B cell (primary cell): ENCODE data around the gene DENND10. TPM values are rescaled to one million over a fixed set of nuclear protein-coding genes. Genes with fewer than 3 reads are reported as not detected.

ENCODE experiments used
- ATAC-seq: fragments of 200-7000 bp; cut with Tn5 transposase; one replicate; pipeline ENCODE4 v1.10.0; 2021; ENCODE audit warnings: low read depth, mild to moderate bottlenecking, moderate number of reproducible peaks, moderate library complexity
- CTCF ChIA-PET: fragments of 350-600 bp; sonication (Branson Sonifier 250); formaldehyde crosslinking; loops from one replicate; lab custom pipeline; 2021; ENCODE audit warnings: antibody characterized with exemption, inconsistent platforms; lab: Charles Lee
- POLR2A ChIA-PET: fragments of 350-600 bp; sonication (Branson Sonifier 250); formaldehyde crosslinking; loops from one replicate; lab custom pipeline; 2021; ENCODE audit warnings: antibody characterized with exemption; lab: Charles Lee
- DNase-seq: peaks from one replicate; pipeline ENCODE4 v3.0.0; 2013
- H2AFZ ChIP-seq: 2 replicates; pipeline ENCODE4 v1.6.1; 2012; ENCODE audit warnings: mild to moderate bottlenecking, low read depth, low read length; ENCODE audit not compliant: insufficient read depth, poor library complexity, severe bottlenecking
- H3K27ac ChIP-seq, 2 donors: 1 replicate in 1 of 2; 2 replicates in 1 of 2; pipeline ENCODE4 v1.5.1; 2012 to 2013; ENCODE audit warnings: low read length in 2 of 2, mild to moderate bottlenecking in 2 of 2, moderate library complexity in 1 of 2
- H3K27me3 ChIP-seq, 4 experiments: fragments of 200-600 bp in 1 of 4; sonication (generic) in 1 of 4; replicated peaks in 1 of 4; 1 replicate in 2 of 4; 2 replicates in 2 of 4; pipeline versions ENCODE4 v1.6.1 to v1.7.0; 2013 to 2016; ENCODE audit warnings: low read length in 3 of 4, mild to moderate bottlenecking in 2 of 4, mixed read lengths in 1 of 4, moderate library complexity in 1 of 4; ENCODE audit not compliant: insufficient read depth in 4 of 4, control insufficient read depth in 3 of 4; ENCODE audit errors: control extremely low read depth in 1 of 4
- H3K36me3 ChIP-seq, 2 experiments: replicated peaks in 1 of 2; 1 replicate in 1 of 2; 2 replicates in 1 of 2; pipeline versions ENCODE4 v1.6.1 to v1.7.1; 2013; ENCODE audit warnings: low read length in 1 of 2; ENCODE audit not compliant: insufficient read depth in 2 of 2, control insufficient read depth in 1 of 2; ENCODE audit errors: control extremely low read depth in 1 of 2, extremely low read depth in 1 of 2
- H3K4me1 ChIP-seq, 2 donors: fragments of 200-600 bp in 1 of 2; sonication (generic) in 1 of 2; 1 replicate in 1 of 2; 2 replicates in 1 of 2; pipeline versions ENCODE4 v1.5.1 to v1.6.1; 2013 to 2017; ENCODE audit warnings: low read length in 2 of 2; ENCODE audit not compliant: control insufficient read depth in 2 of 2, insufficient read depth in 2 of 2
- H3K4me2 ChIP-seq: replicated peaks from 2 replicates; pipeline ENCODE3; 2012; ENCODE audit warnings: mild to moderate bottlenecking, low read depth, low read length; ENCODE audit not compliant: poor library complexity, severe bottlenecking
- H3K4me3 ChIP-seq, 5 experiments: fragments of 200-600 bp in 1 of 5; sonication (generic) in 1 of 5; 1 replicate in 3 of 5; 2 replicates in 2 of 5; pipeline versions ENCODE4 v1.5.1 to v1.7.0; 2011 to 2016; ENCODE audit warnings: low read length in 4 of 5, mild to moderate bottlenecking in 4 of 5, low read depth in 2 of 5, control low read depth in 1 of 5, moderate library complexity in 1 of 5; ENCODE audit not compliant: insufficient read depth in 1 of 5; ENCODE audit errors: control extremely low read depth in 1 of 5, extremely low read depth in 1 of 5
- H3K79me2 ChIP-seq: fragments of 200-600 bp; sonication (generic); one replicate; pipeline ENCODE4 v1.6.0; 2016; ENCODE audit warnings: low read length; ENCODE audit not compliant: control insufficient read depth, insufficient read depth
- H3K9ac ChIP-seq: fragments of 200-600 bp; sonication (generic); 2 replicates; pipeline ENCODE4 v1.6.1; 2017; ENCODE audit warnings: mild to moderate bottlenecking, low read length, moderate library complexity
- H3K9me3 ChIP-seq, 3 donors: one replicate each; pipeline versions ENCODE4 v1.6.1 to v1.7.1; 2013; ENCODE audit warnings: low read length in 2 of 3; ENCODE audit not compliant: control insufficient read depth in 2 of 3, insufficient read depth in 1 of 3; ENCODE audit errors: control extremely low read depth in 1 of 3
- H4K20me1 ChIP-seq: 2 replicates; pipeline ENCODE4 v1.6.0; 2012; ENCODE audit warnings: mild to moderate bottlenecking, low read length; ENCODE audit not compliant: insufficient read depth, control insufficient read depth, poor library complexity, severe bottlenecking
- H3K27ac Mint-ChIP-seq: one replicate; pipeline ENCODE4 v1.8.0; 2021; ENCODE audit warnings: mixed read lengths
- H3K27me3 Mint-ChIP-seq: one replicate; pipeline ENCODE4 v1.8.0; 2021; ENCODE audit warnings: mixed read lengths
- H3K4me1 Mint-ChIP-seq: one replicate; pipeline ENCODE4 v1.8.0; 2021; ENCODE audit warnings: mixed read lengths
- H3K4me3 Mint-ChIP-seq: one replicate; pipeline ENCODE4 v1.8.0; 2021; ENCODE audit warnings: mixed read lengths
- H3K9me3 Mint-ChIP-seq: one replicate; pipeline ENCODE4 v1.8.0; 2022; ENCODE audit warnings: mixed read lengths; ENCODE audit not compliant: insufficient read depth
- CTCF ChIP-seq: fragments of 200-600 bp; IDR thresholded peaks from one replicate; pipeline ENCODE4 v1.8.0; 2022; ENCODE audit warnings: antibody characterized with exemption, mild to moderate bottlenecking
- EZH2 ChIP-seq: IDR thresholded peaks from 2 replicates; pipeline ENCODE4 v1.6.1; 2012; ENCODE audit warnings: borderline replicate concordance, low read depth, mild to moderate bottlenecking, moderate library complexity, low read length; ENCODE audit not compliant: insufficient read depth, poor library complexity, severe bottlenecking
- WGBS: methylation state at CpG from one replicate; pipeline ENCODE4 v1.1.5; 2013; ENCODE audit warnings: missing lambda C conversion rate; ENCODE audit not compliant: insufficient coverage; 5-methylcytosine and 5-hydroxymethylcytosine counted together
- intact Hi-C: fragments of 100-400 bp; cut with micrococcal nuclease; formaldehyde crosslinking; loops from one replicate; pipeline ENCODE4 v1.10.0; 2022
- polyA plus RNA-seq: library from polyadenylated mRNA; depleted of rRNA; stranded (reverse); fragments of >200 nt; gene quantifications from 2 replicates; pipeline ENCODE4 v1.2.3, GENCODE V29; 2012
- total RNA-seq, 2 donors: library from RNA; stranded (reverse); fragments of 120-200 nt in 1 of 2; gene quantifications; 1 replicate in 1 of 2; 2 replicates in 1 of 2; pipeline versions ENCODE4 v1.2.3 to v1.2.4, GENCODE V29; 2013 to 2022

Gene DENND10
- total and polyA plus RNA-seq, 2 donors (not counting 1 experiment from before 2014, with no cell fraction given) = 16.6 to 24.4 TPM

GRCh38 chr10:119087271-119087882, 16.5 kb upstream of the DENND10 start:
- ChIA-PET POLR2A (no interaction called here), CTCF (no interaction called here)
- DNase-seq = peak; percentile 26
- Histone ChIP-seq H3K9me3 (no peaks in the 10 kb centered on the region), H4K20me1 (no peaks in the 10 kb centered on the region), H3K27ac (no peak overlapping the region), H3K27me3 (no peaks in the 10 kb centered on the region), H3K36me3 (no peaks in the 10 kb centered on the region), H2AFZ (no peak overlapping the region), H3K9ac (no peak overlapping the region), H3K4me3 (no peak overlapping the region), H3K4me1 (peaks cover 24 to 56% of the 10 kb centered on the region in 2 donors), H3K4me2 (no peak overlapping the region), H3K79me2 (no peaks in the 10 kb centered on the region)
- Mint-ChIP-seq H3K4me3 (peak overlapping the region; percentile 17), H3K27me3 (no peaks in the 10 kb centered on the region), H3K9me3 (no peaks in the 10 kb centered on the region), H3K4me1 (peaks cover 49% of the 10 kb centered on the region), H3K27ac (peak overlapping the region; percentile 12)
- no peak for TF ChIP-seq CTCF
- TF ChIP-seq EZH2 = no peak
- intact Hi-C loops = loop anchor here (10.0 kb wide), 1 partner anchor 217 kb away; no protein-coding TSS in a partner anchor
- WGBS = 81% methylated on average over 4 of the region's 4 CpGs
- ATAC-seq = no peak

GRCh38 chr10:119090026-119090795, 13.7 kb upstream of the DENND10 start:
- Histone ChIP-seq H2AFZ (no peak overlapping the region), H3K27ac (peak overlapping the region in 1 of 2 donors; percentile 33), H3K36me3 (no peaks in the 10 kb centered on the region), H3K4me3 (no peak overlapping the region), H3K9me3 (no peaks in the 10 kb centered on the region), H4K20me1 (no peaks in the 10 kb centered on the region), H3K4me1 (peaks cover 18 to 48% of the 10 kb centered on the region in 2 donors), H3K79me2 (no peaks in the 10 kb centered on the region), H3K27me3 (no peaks in the 10 kb centered on the region), H3K4me2 (peak overlapping the region; percentile 56), H3K9ac (no peak overlapping the region)
- CTCF ChIA-PET = interaction anchor here (1.1 to 1.2 kb wide), 2 partner anchors 14 to 355 kb away, joined by 3 to 4 read pairs; partner anchors contain the start of gene DENND10
- peak overlapping the region; percentile 67 for H3K4me3 Mint-ChIP-seq
- intact Hi-C loops = no loop called here
- no peak for DNase-seq
- H3K27ac Mint-ChIP-seq = peak overlapping the region; percentile 92
- ATAC-seq = peak; percentile 6
- H3K4me1 Mint-ChIP-seq = peaks cover 41% of the 10 kb centered on the region
- no peaks in the 10 kb centered on the region for H3K9me3 Mint-ChIP-seq
- no peak for TF ChIP-seq EZH2
- no peak for TF ChIP-seq CTCF
- 84% methylated on average over 8 of the region's 13 CpGs for WGBS
- POLR2A ChIA-PET = no interaction called here
- no peaks in the 10 kb centered on the region for H3K27me3 Mint-ChIP-seq
